ENCODE results near the gene TAAR9.

The TAAR9 gene

GRCh38 chr6:132537977-132538376 is at the start of gene TAAR9:
Gene TAAR9, plus strand, starts transcription at chr6:132538277. Its CDS starts 13 bp downstream, at chr6:132538290.
- H3K4me1 Mint-ChIP-seq, result no peaks in the 10 kb centered on the region
- no peak for ATAC-seq
- H3K9me3 Mint-ChIP-seq, result peaks cover 3% of the 10 kb centered on the region
- H3K36me3 Mint-ChIP-seq, result no peaks in the 10 kb centered on the region
- no peak within 1 kb of the TSS for H3K4me3 Mint-ChIP-seq
- DNase-seq (ENCODE audit: low spot score in 2 of 2), result no peak
- H3K27ac Mint-ChIP-seq, result no peak within 1 kb of the TSS

- no peaks in the 10 kb centered on the region for H3K9me3 Mint-ChIP-seq
- DNase-seq (ENCODE audit: low spot score in 2 of 2), result no peak
- H3K4me1 Mint-ChIP-seq, result peaks cover 18% of the 10 kb centered on the region
- ATAC-seq, result no peak
- no peak overlapping the region for H3K4me3 Mint-ChIP-seq
- no peaks in the 10 kb centered on the region for H3K36me3 Mint-ChIP-seq
- no peak overlapping the region for H3K27ac Mint-ChIP-seq
Observed at GRCh38 chr6:132489376-132489775, 48.7 kb upstream of the TAAR9 start.

- no peaks in the 10 kb centered on the region for H3K36me3 Mint-ChIP-seq
- no peak for DNase-seq (ENCODE audit: low spot score in 2 of 2)
- peak; percentile 47 for ATAC-seq
- no peak overlapping the region for H3K4me3 Mint-ChIP-seq
- no peak overlapping the region for H3K27ac Mint-ChIP-seq
- H3K9me3 Mint-ChIP-seq, result no peaks in the 10 kb centered on the region
- peaks cover 24% of the 10 kb centered on the region for H3K4me1 Mint-ChIP-seq
Observed at GRCh38 chr6:132490024-132490423, 48.1 kb upstream of the TAAR9 start.

GRCh38 chr6:132490478-132491204 is 47.4 kb upstream of the TAAR9 start:
- DNase-seq (ENCODE audit: low spot score in 2 of 2) (no peak), ATAC-seq (peak; percentile 24)
- H3K4me1 Mint-ChIP-seq, result peaks cover 28% of the 10 kb centered on the region
- no peaks in the 10 kb centered on the region for H3K36me3 Mint-ChIP-seq
- no peaks in the 10 kb centered on the region for H3K9me3 Mint-ChIP-seq
- H3K4me3 Mint-ChIP-seq, result no peak overlapping the region
- H3K27ac Mint-ChIP-seq, result no peak overlapping the region

- ATAC-seq, result peak; percentile 49
- Mint-ChIP-seq H3K4me3 (no peak overlapping the region), H3K27ac (no peak overlapping the region), H3K9me3 (no peaks in the 10 kb centered on the region), H3K4me1 (peaks cover 30% of the 10 kb centered on the region), H3K36me3 (no peaks in the 10 kb centered on the region)
- no peak for DNase-seq (ENCODE audit: low spot score in 2 of 2)
Observed at GRCh38 chr6:132491303-132491702, 46.8 kb upstream of the TAAR9 start.

- DNase-seq (ENCODE audit: low spot score in 2 of 2) (no peak), ATAC-seq (no peak)
- Mint-ChIP-seq H3K4me1 (peaks cover 30% of the 10 kb centered on the region), H3K4me3 (no peak overlapping the region), H3K9me3 (no peaks in the 10 kb centered on the region), H3K36me3 (no peaks in the 10 kb centered on the region), H3K27ac (no peak overlapping the region)
Observed at GRCh38 chr6:132491881-132492280, 46.2 kb upstream of the TAAR9 start.

GRCh38 chr6:132494954-132495353 is 43.1 kb upstream of the TAAR9 start:
- Mint-ChIP-seq H3K27ac (peak overlapping the region; percentile 9), H3K4me1 (peaks cover 33% of the 10 kb centered on the region), H3K36me3 (peaks cover 5% of the 10 kb centered on the region), H3K4me3 (no peak overlapping the region), H3K9me3 (no peaks in the 10 kb centered on the region)
- ATAC-seq (peak; percentile 77), DNase-seq (ENCODE audit: low spot score in 2 of 2) (no peak)

GRCh38 chr6:132495604-132496079 is 42.4 kb upstream of the TAAR9 start:
- no peak overlapping the region for H3K4me3 Mint-ChIP-seq
- H3K27ac Mint-ChIP-seq, result no peak overlapping the region

GRCh38 chr6:132496519-132497180 is 41.4 kb upstream of the TAAR9 start:
- Mint-ChIP-seq H3K9me3 (no peaks in the 10 kb centered on the region), H3K4me3 (no peak overlapping the region), H3K27ac (no peak overlapping the region), H3K36me3 (peaks cover 22% of the 10 kb centered on the region), H3K4me1 (peaks cover 39% of the 10 kb centered on the region)
- no peak for DNase-seq (ENCODE audit: low spot score in 2 of 2)
- no peak for ATAC-seq

More at GRCh38 chr6:132495604-132496079, 42.4 kb upstream of the TAAR9 start:
- H3K4me1 Mint-ChIP-seq, result peaks cover 39% of the 10 kb centered on the region
- H3K9me3 Mint-ChIP-seq, result no peaks in the 10 kb centered on the region
- peaks cover 12% of the 10 kb centered on the region for H3K36me3 Mint-ChIP-seq
- ATAC-seq (peak; percentile 60), DNase-seq (ENCODE audit: low spot score in 2 of 2) (no peak)

GRCh38 chr6:132498638-132499037 is 39.4 kb upstream of the TAAR9 start:
- DNase-seq (ENCODE audit: low spot score in 2 of 2), result no peak
- no peak overlapping the region for H3K4me3 Mint-ChIP-seq
- peaks cover 34% of the 10 kb centered on the region for H3K4me1 Mint-ChIP-seq
- no peaks in the 10 kb centered on the region for H3K9me3 Mint-ChIP-seq
- H3K27ac Mint-ChIP-seq, result no peak overlapping the region
- peaks cover 41% of the 10 kb centered on the region for H3K36me3 Mint-ChIP-seq
- ATAC-seq, result no peak

GRCh38 chr6:132499757-132500156 is 38.3 kb upstream of the TAAR9 start:
- peaks cover 41% of the 10 kb centered on the region for H3K36me3 Mint-ChIP-seq
- DNase-seq (ENCODE audit: low spot score in 2 of 2) (no peak), ATAC-seq (no peak)
- no peak overlapping the region for H3K4me3 Mint-ChIP-seq
- H3K27ac Mint-ChIP-seq, result peak overlapping the region; percentile 43
- no peaks in the 10 kb centered on the region for H3K9me3 Mint-ChIP-seq
- H3K4me1 Mint-ChIP-seq, result peaks cover 32% of the 10 kb centered on the region

GRCh38 chr6:132504757-132505156 is 33.3 kb upstream of the TAAR9 start:
- ATAC-seq (no peak), DNase-seq (ENCODE audit: low spot score in 2 of 2) (no peak)
- H3K9me3 Mint-ChIP-seq, result no peaks in the 10 kb centered on the region
- peaks cover 44% of the 10 kb centered on the region for H3K36me3 Mint-ChIP-seq
- H3K4me3 Mint-ChIP-seq, result no peak overlapping the region
- peaks cover 42% of the 10 kb centered on the region for H3K4me1 Mint-ChIP-seq
- no peak overlapping the region for H3K27ac Mint-ChIP-seq

GRCh38 chr6:132505158-132505557 is 32.9 kb upstream of the TAAR9 start:
- H3K4me3 Mint-ChIP-seq, result no peak overlapping the region
- peaks cover 40% of the 10 kb centered on the region for H3K36me3 Mint-ChIP-seq
- ATAC-seq (no peak), DNase-seq (ENCODE audit: low spot score in 2 of 2) (no peak)
- H3K4me1 Mint-ChIP-seq, result peaks cover 38% of the 10 kb centered on the region
- H3K27ac Mint-ChIP-seq, result no peak overlapping the region
- no peaks in the 10 kb centered on the region for H3K9me3 Mint-ChIP-seq

GRCh38 chr6:132506461-132506860 is 31.6 kb upstream of the TAAR9 start:
- Mint-ChIP-seq H3K36me3 (peaks cover 27% of the 10 kb centered on the region), H3K4me3 (no peak overlapping the region)

GRCh38 chr6:132506869-132507808 is 30.9 kb upstream of the TAAR9 start:
- no peaks in the 10 kb centered on the region for H3K9me3 Mint-ChIP-seq
- H3K27ac Mint-ChIP-seq, result no peak overlapping the region
- H3K4me1 Mint-ChIP-seq, result peaks cover 47% of the 10 kb centered on the region
- no peak overlapping the region for H3K4me3 Mint-ChIP-seq
- no peak for ATAC-seq
- peaks cover 20% of the 10 kb centered on the region for H3K36me3 Mint-ChIP-seq
- DNase-seq (ENCODE audit: low spot score in 2 of 2), result no peak

More at GRCh38 chr6:132506461-132506860, 31.6 kb upstream of the TAAR9 start:
- no peak overlapping the region for H3K27ac Mint-ChIP-seq
- no peak for ATAC-seq
- no peak for DNase-seq (ENCODE audit: low spot score in 2 of 2)
- H3K4me1 Mint-ChIP-seq, result peaks cover 43% of the 10 kb centered on the region
- no peaks in the 10 kb centered on the region for H3K9me3 Mint-ChIP-seq
